ENCODE results near the gene ALX4. TPM values are rescaled to one million over a fixed set of nuclear protein-coding genes. Genes with fewer than 3 reads are reported as not detected.

Gene ALX4
- total RNA-seq, 1 donor from 2014 or later = not detected

DNA sequence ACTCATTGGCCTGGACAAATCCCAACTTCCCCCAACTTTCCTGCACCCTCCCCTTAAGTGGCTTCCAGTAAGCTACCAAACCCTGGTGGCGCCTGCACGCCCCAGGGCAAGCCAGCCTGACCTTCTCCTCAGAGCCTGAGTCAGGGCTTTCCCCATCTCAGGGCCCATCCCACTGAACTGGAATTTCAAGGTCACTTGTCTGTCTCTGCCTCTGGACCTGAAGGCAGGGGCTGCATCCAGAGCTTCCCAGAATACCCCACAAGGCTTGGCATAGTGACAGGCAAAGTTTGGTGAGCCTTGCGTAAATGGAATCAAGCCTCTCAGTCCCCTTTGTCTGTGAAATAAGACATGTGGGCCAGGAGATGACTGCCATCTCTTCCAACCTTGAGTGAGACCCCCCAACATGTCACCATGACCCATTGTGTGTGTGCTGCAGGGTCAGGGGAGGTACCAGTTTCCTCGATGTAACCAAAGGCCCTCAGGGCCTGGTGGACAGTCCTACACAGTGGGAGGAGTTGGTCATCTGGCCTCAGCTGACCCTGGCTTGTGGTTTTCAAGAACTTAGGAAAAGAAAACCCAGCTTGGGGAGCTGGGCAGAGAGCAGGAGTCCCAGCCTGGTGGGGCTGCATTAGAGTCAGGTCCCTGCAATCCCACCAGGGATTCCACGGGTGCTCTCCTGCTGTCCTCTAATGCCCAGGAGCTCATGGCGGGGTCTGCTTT lies 8.9 kb downstream of the ALX4 start:
- peaks cover 11% of the 10 kb centered on the region for H3F3A ChIP-seq (ENCODE audit: low read depth)
- peaks cover 27% of the 10 kb centered on the region for H4K20me1 ChIP-seq (ENCODE audit: low read depth)
- H3K4me2 ChIP-seq = no peak overlapping the region
- Mint-ChIP-seq H3K27ac (no peak overlapping the region), H3K27me3 (ENCODE audit: insufficient read depth, low read depth) (peaks cover 58% of the 10 kb centered on the region), H3K9me3 (peaks cover 8% of the 10 kb centered on the region), H3K36me3 (no peaks in the 10 kb centered on the region), H3K4me3 (no peak overlapping the region), H3K4me1 (peaks cover 20% of the 10 kb centered on the region)
- H3K79me2 ChIP-seq (ENCODE audit: low read depth) = no peaks in the 10 kb centered on the region
- H3K36me3 ChIP-seq = no peaks in the 10 kb centered on the region
- peaks cover 21% of the 10 kb centered on the region for H3K4me1 ChIP-seq
- DNase-seq (ENCODE audit: low spot score) = no peak
- H3K27ac ChIP-seq = no peak overlapping the region
- TF ChIP-seq, protein P1, sequence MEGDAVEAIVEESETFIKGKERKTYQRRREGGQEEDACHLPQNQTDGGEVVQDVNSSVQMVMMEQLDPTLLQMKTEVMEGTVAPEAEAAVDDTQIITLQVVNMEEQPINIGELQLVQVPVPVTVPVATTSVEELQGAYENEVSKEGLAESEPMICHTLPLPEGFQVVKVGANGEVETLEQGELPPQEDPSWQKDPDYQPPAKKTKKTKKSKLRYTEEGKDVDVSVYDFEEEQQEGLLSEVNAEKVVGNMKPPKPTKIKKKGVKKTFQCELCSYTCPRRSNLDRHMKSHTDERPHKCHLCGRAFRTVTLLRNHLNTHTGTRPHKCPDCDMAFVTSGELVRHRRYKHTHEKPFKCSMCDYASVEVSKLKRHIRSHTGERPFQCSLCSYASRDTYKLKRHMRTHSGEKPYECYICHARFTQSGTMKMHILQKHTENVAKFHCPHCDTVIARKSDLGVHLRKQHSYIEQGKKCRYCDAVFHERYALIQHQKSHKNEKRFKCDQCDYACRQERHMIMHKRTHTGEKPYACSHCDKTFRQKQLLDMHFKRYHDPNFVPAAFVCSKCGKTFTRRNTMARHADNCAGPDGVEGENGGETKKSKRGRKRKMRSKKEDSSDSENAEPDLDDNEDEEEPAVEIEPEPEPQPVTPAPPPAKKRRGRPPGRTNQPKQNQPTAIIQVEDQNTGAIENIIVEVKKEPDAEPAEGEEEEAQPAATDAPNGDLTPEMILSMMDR (IDR thresholded peaks at IDR 0.05) = no peak
- TF ChIP-seq EZH2phosphoT487 (IDR thresholded peaks at IDR 0.05) (no peak), EZH2 (IDR thresholded peaks at IDR 0.05) (no peak)
- peaks cover 78% of the 10 kb centered on the region for H3K27me3 ChIP-seq
- H3K9me3 ChIP-seq (ENCODE audit: low read depth) = no peaks in the 10 kb centered on the region
- H3K9ac ChIP-seq = no peak overlapping the region
- no peak overlapping the region for H2AFZ ChIP-seq (replicated peaks)
- no peak overlapping the region for H3K4me3 ChIP-seq

DNA sequence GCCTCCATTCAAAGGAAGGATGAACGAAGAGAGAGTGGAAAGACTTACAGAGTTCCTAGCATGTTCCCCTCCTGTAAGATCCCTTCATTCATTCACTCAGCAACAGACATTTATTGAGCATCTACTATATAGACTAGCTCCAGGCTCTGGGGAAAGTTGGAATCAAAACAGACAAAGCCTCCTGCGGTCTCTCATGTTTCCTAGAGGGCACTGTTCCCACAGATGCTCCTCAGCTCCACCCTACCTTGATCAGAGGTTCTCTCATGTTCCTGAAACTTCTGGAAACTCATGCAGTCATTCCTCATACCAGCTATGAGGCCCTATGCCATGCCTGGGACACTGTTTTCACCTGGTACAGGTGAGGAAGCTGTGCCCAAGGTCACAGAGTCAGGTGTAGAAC lies 11.1 kb downstream of the ALX4 start:
- H3K79me2 ChIP-seq (ENCODE audit: low read depth) = no peaks in the 10 kb centered on the region
- Mint-ChIP-seq H3K27ac (no peak overlapping the region), H3K27me3 (ENCODE audit: insufficient read depth, low read depth) (peaks cover 40% of the 10 kb centered on the region), H3K4me3 (no peak overlapping the region), H3K4me1 (peaks cover 2% of the 10 kb centered on the region), H3K36me3 (no peaks in the 10 kb centered on the region), H3K9me3 (peaks cover 8% of the 10 kb centered on the region)
- no peak for TF ChIP-seq EZH2phosphoT487 (IDR thresholded peaks at IDR 0.05)
- TF ChIP-seq, protein P1 (IDR thresholded peaks at IDR 0.05) = no peak
- TF ChIP-seq EZH2 (IDR thresholded peaks at IDR 0.05) = no peak
- H3K4me1 ChIP-seq = peaks cover 5% of the 10 kb centered on the region
- H3K27ac ChIP-seq = no peak overlapping the region
- no peak overlapping the region for H2AFZ ChIP-seq (replicated peaks)
- no peak overlapping the region for H3K4me2 ChIP-seq
- H3K9ac ChIP-seq = no peak overlapping the region
- no peaks in the 10 kb centered on the region for H3K9me3 ChIP-seq (ENCODE audit: low read depth)
- peaks cover 5% of the 10 kb centered on the region for H4K20me1 ChIP-seq (ENCODE audit: low read depth)
- no peak for DNase-seq (ENCODE audit: low spot score)
- peaks cover 65% of the 10 kb centered on the region for H3K27me3 ChIP-seq
- no peaks in the 10 kb centered on the region for H3F3A ChIP-seq (ENCODE audit: low read depth)
- H3K4me3 ChIP-seq = no peak overlapping the region
- H3K36me3 ChIP-seq = no peaks in the 10 kb centered on the region

- TF ChIP-seq EZH2phosphoT487 (IDR thresholded peaks at IDR 0.05) (no peak), EZH2 (IDR thresholded peaks at IDR 0.05) (no peak)
- TF ChIP-seq, protein P1 (IDR thresholded peaks at IDR 0.05) = no peak
- Histone ChIP-seq H3K27me3 (peaks cover 5% of the 10 kb centered on the region), H3K4me2 (no peak overlapping the region), H2AFZ (replicated peaks) (no peak overlapping the region), H3K36me3 (no peaks in the 10 kb centered on the region), H3K79me2 (ENCODE audit: low read depth) (no peaks in the 10 kb centered on the region), H3F3A (ENCODE audit: low read depth) (no peaks in the 10 kb centered on the region), H4K20me1 (ENCODE audit: low read depth) (no peaks in the 10 kb centered on the region), H3K4me1 (peaks cover 2% of the 10 kb centered on the region), H3K9me3 (ENCODE audit: low read depth) (no peaks in the 10 kb centered on the region), H3K9ac (no peak overlapping the region), H3K4me3 (no peak overlapping the region), H3K27ac (no peak overlapping the region)
- H3K27me3 Mint-ChIP-seq (ENCODE audit: insufficient read depth, low read depth) = peaks cover 18% of the 10 kb centered on the region
- no peak overlapping the region for H3K4me3 Mint-ChIP-seq
- DNase-seq (ENCODE audit: low spot score) = no peak
- no peak overlapping the region for H3K27ac Mint-ChIP-seq
- H3K36me3 Mint-ChIP-seq = no peaks in the 10 kb centered on the region
- H3K9me3 Mint-ChIP-seq = no peaks in the 10 kb centered on the region
- H3K4me1 Mint-ChIP-seq = peaks cover 12% of the 10 kb centered on the region
Measured at GRCh38 chr11:44290208-44290607, 19.7 kb downstream of the ALX4 start.

All from neural progenitor cell (in vitro differentiated cells).